GM19452 (cell line): Measurements from ENCODE around the gene CASZ1.

ENCODE experiments used
- ATAC-seq: cut with Tn5 transposase; IDR thresholded peaks from one replicate; pipeline ENCODE4 v1.9.1; 2021; ENCODE audit not compliant: unreplicated experiment

Gene CASZ1

GRCh38 chr1:10756842-10757241 is 39.6 kb downstream of the CASZ1 start:
- ATAC-seq: no peak

- no peak for ATAC-seq
These were observed 40.4 kb downstream of the CASZ1 start for GRCh38 chr1:10755970-10756521.

GRCh38 chr1:10754568-10755329 is 41.7 kb downstream of the CASZ1 start:
- no peak for ATAC-seq

GRCh38 chr1:10753299-10753698 is 43.1 kb downstream of the CASZ1 start:
- ATAC-seq: no peak

- ATAC-seq: no peak
These were observed 44.8 kb downstream of the CASZ1 start for GRCh38 chr1:10751561-10752085.

GRCh38 chr1:10751160-10751559 is 45.3 kb downstream of the CASZ1 start:
- no peak for ATAC-seq

GRCh38 chr1:10745886-10746455 is 50.5 kb downstream of the CASZ1 start:
- ATAC-seq: no peak

- no peak for ATAC-seq
These were observed 51.1 kb downstream of the CASZ1 start for GRCh38 chr1:10745383-10745782.

GRCh38 chr1:10744654-10745238 is 51.7 kb downstream of the CASZ1 start:
- ATAC-seq: no peak

GRCh38 chr1:10744029-10744428 is 52.4 kb downstream of the CASZ1 start:
- ATAC-seq: no peak

GRCh38 chr1:10741696-10742095 is 54.8 kb downstream of the CASZ1 start:
- ATAC-seq: no peak

GRCh38 chr1:10740123-10740522 is 56.3 kb downstream of the CASZ1 start:
- no peak for ATAC-seq

GRCh38 chr1:10739589-10739988 is 56.9 kb downstream of the CASZ1 start:
- no peak for ATAC-seq

- no peak for ATAC-seq
These were observed 58.1 kb downstream of the CASZ1 start for GRCh38 chr1:10738061-10739058.

- ATAC-seq: no peak
These were observed 58.8 kb downstream of the CASZ1 start for GRCh38 chr1:10737651-10738050.

GRCh38 chr1:10736634-10737586 is 59.5 kb downstream of the CASZ1 start:
- no peak for ATAC-seq

GRCh38 chr1:10735563-10736305 is 60.7 kb downstream of the CASZ1 start:
- ATAC-seq: no peak

- ATAC-seq: no peak
These were observed 61.4 kb downstream of the CASZ1 start for GRCh38 chr1:10734962-10735544.
